HG03060 (cell line): Measurements from ENCODE around the gene CLTA.

ENCODE experiments used
- ATAC-seq: cut with Tn5 transposase; IDR thresholded peaks from one replicate; pipeline ENCODE4 v1.9.1; 2021; ENCODE audit warnings: low read depth, moderate number of reproducible peaks; ENCODE audit not compliant: unreplicated experiment

The CLTA gene

GRCh38 chr9:36190388-36191289 is at the start of gene CLTA:
CLTA (plus strand) TSS chr9:36190921; CDS start chr9:36191057, 136 bp downstream.
- ATAC-seq: peak; percentile 90

- ATAC-seq: no peak
These were observed 49.4 kb upstream of the CLTA start for GRCh38 chr9:36141288-36141687.

GRCh38 chr9:36141761-36142160 is 49.0 kb upstream of the CLTA start:
- ATAC-seq: no peak

GRCh38 chr9:36142510-36143244 is 48.0 kb upstream of the CLTA start:
- no peak for ATAC-seq

- ATAC-seq: no peak
These were observed 47.5 kb upstream of the CLTA start for GRCh38 chr9:36143245-36143641.

GRCh38 chr9:36144309-36145232 is 46.1 kb upstream of the CLTA start:
- no peak for ATAC-seq

GRCh38 chr9:36145970-36146369 is 44.8 kb upstream of the CLTA start:
- no peak for ATAC-seq

- no peak for ATAC-seq
These were observed 44.1 kb upstream of the CLTA start for GRCh38 chr9:36146651-36147050.

GRCh38 chr9:36147441-36148175 is 43.1 kb upstream of the CLTA start:
- ATAC-seq: no peak

GRCh38 chr9:36148311-36149051 is 42.2 kb upstream of the CLTA start:
- peak; percentile 44 for ATAC-seq

GRCh38 chr9:36149197-36149596 is 41.5 kb upstream of the CLTA start:
- no peak for ATAC-seq

GRCh38 chr9:36150574-36151315 is 40.0 kb upstream of the CLTA start:
- ATAC-seq: no peak

- peak; percentile 51 for ATAC-seq
These were observed 39.2 kb upstream of the CLTA start for GRCh38 chr9:36151316-36152210.

- no peak for ATAC-seq
These were observed 37.8 kb upstream of the CLTA start for GRCh38 chr9:36152741-36153438.

GRCh38 chr9:36153746-36154145 is 37.0 kb upstream of the CLTA start:
- no peak for ATAC-seq

- no peak for ATAC-seq
These were observed 36.3 kb upstream of the CLTA start for GRCh38 chr9:36154331-36154952.

GRCh38 chr9:36156116-36156515 is 34.6 kb upstream of the CLTA start:
- ATAC-seq: no peak
